ENCODE results near the gene ARID2. TPM values are rescaled to one million over a fixed set of nuclear protein-coding genes. Genes with fewer than 3 reads are reported as not detected.

Gene ARID2
- total RNA-seq, 1 donor from 2014 or later, result 15.7 TPM

- no peak for TF ChIP-seq CTCF (IDR thresholded peaks at IDR 0.05; ENCODE audit: borderline replicate concordance)
- intact Hi-C loops (cut with micrococcal nuclease), result no loop called here
- H3K36me3 ChIP-seq, result no peaks in the 10 kb centered on the region
- H3K4me1 ChIP-seq, result peaks cover 78% of the 10 kb centered on the region
- no peak for DNase-seq
- H3K27me3 ChIP-seq (ENCODE audit: low read depth), result no peaks in the 10 kb centered on the region
- H3K9me3 ChIP-seq (replicated peaks), result no peaks in the 10 kb centered on the region
- no peak overlapping the region for H3K27ac ChIP-seq (replicated peaks)
- H3K4me3 ChIP-seq, result no peak overlapping the region
These were observed 7.6 kb upstream of the ARID2 start for GRCh38 chr12:45721954-45722353.

- DNase-seq, result no peak
- no peaks in the 10 kb centered on the region for H3K36me3 ChIP-seq
- H3K4me1 ChIP-seq, result peaks cover 72% of the 10 kb centered on the region
- TF ChIP-seq CTCF (IDR thresholded peaks at IDR 0.05; ENCODE audit: borderline replicate concordance), result peak; percentile 81
- intact Hi-C loops (cut with micrococcal nuclease), result no loop called here
- no peaks in the 10 kb centered on the region for H3K27me3 ChIP-seq (ENCODE audit: low read depth)
- H3K9me3 ChIP-seq (replicated peaks), result no peaks in the 10 kb centered on the region
- peak overlapping the region; percentile 89 for H3K4me3 ChIP-seq
- peak overlapping the region; percentile 99 for H3K27ac ChIP-seq (replicated peaks)
These were observed 3.6 kb upstream of the ARID2 start for GRCh38 chr12:45725631-45726602.

- Histone ChIP-seq H3K27me3 (ENCODE audit: low read depth) (no peaks in the 10 kb centered on the region), H3K4me1 (peaks cover 72% of the 10 kb centered on the region), H3K36me3 (no peaks in the 10 kb centered on the region), H3K27ac (replicated peaks) (peak overlapping the region; percentile 99), H3K9me3 (replicated peaks) (no peaks in the 10 kb centered on the region), H3K4me3 (peak overlapping the region; percentile 89)
- intact Hi-C loops (cut with micrococcal nuclease), result no loop called here
- DNase-seq, result peak; percentile 61
- TF ChIP-seq CTCF (IDR thresholded peaks at IDR 0.05; ENCODE audit: borderline replicate concordance), result no peak
These were observed 2.8 kb upstream of the ARID2 start for GRCh38 chr12:45726603-45727300.

- H3K27me3 ChIP-seq (ENCODE audit: low read depth), result no peaks in the 10 kb centered on the region
- H3K4me3 ChIP-seq, result peak overlapping the region; percentile 89
- peak overlapping the region; percentile 99 for H3K27ac ChIP-seq (replicated peaks)
- peaks cover 72% of the 10 kb centered on the region for H3K4me1 ChIP-seq
- intact Hi-C loops (cut with micrococcal nuclease), result no loop called here
- no peak for TF ChIP-seq CTCF (IDR thresholded peaks at IDR 0.05; ENCODE audit: borderline replicate concordance)
- no peaks in the 10 kb centered on the region for H3K9me3 ChIP-seq (replicated peaks)
- no peaks in the 10 kb centered on the region for H3K36me3 ChIP-seq
- peak; percentile 94 for DNase-seq
These were observed 2.1 kb upstream of the ARID2 start for GRCh38 chr12:45727301-45727979.

GRCh38 chr12:45727980-45728629 lies 1.4 kb upstream of the ARID2 start:
- no peaks in the 10 kb centered on the region for H3K27me3 ChIP-seq (ENCODE audit: low read depth)
- peak overlapping the region; percentile 89 for H3K4me3 ChIP-seq
- intact Hi-C loops (cut with micrococcal nuclease), result no loop called here
- peak overlapping the region; percentile 99 for H3K27ac ChIP-seq (replicated peaks)
- DNase-seq, result no peak
- H3K4me1 ChIP-seq, result peaks cover 72% of the 10 kb centered on the region
- H3K9me3 ChIP-seq (replicated peaks), result no peaks in the 10 kb centered on the region
- TF ChIP-seq CTCF (IDR thresholded peaks at IDR 0.05; ENCODE audit: borderline replicate concordance), result no peak
- no peaks in the 10 kb centered on the region for H3K36me3 ChIP-seq
